ENCODE results near the gene CDK16.

DNA sequence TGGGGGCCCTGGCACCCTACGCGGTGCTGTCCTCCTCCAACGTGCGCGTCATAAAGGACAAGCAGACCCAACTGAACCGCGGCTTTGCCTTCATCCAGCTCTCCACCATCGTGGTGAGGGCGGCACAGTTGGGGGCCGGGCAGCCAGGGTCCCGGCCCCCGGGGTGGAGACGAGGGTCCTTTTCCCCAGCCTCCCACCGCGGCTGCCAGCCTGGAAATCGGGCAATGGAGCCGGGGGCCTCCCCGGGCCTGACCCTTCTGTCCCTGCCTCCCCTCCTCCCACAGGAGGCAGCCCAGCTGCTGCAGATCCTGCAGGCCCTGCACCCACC lies 38.6 kb upstream of the CDK16 start:
- no peak for TF ChIP-seq POLR2AphosphoS5 (IDR thresholded peaks at IDR 0.05)
- TF ChIP-seq, protein P1, sequence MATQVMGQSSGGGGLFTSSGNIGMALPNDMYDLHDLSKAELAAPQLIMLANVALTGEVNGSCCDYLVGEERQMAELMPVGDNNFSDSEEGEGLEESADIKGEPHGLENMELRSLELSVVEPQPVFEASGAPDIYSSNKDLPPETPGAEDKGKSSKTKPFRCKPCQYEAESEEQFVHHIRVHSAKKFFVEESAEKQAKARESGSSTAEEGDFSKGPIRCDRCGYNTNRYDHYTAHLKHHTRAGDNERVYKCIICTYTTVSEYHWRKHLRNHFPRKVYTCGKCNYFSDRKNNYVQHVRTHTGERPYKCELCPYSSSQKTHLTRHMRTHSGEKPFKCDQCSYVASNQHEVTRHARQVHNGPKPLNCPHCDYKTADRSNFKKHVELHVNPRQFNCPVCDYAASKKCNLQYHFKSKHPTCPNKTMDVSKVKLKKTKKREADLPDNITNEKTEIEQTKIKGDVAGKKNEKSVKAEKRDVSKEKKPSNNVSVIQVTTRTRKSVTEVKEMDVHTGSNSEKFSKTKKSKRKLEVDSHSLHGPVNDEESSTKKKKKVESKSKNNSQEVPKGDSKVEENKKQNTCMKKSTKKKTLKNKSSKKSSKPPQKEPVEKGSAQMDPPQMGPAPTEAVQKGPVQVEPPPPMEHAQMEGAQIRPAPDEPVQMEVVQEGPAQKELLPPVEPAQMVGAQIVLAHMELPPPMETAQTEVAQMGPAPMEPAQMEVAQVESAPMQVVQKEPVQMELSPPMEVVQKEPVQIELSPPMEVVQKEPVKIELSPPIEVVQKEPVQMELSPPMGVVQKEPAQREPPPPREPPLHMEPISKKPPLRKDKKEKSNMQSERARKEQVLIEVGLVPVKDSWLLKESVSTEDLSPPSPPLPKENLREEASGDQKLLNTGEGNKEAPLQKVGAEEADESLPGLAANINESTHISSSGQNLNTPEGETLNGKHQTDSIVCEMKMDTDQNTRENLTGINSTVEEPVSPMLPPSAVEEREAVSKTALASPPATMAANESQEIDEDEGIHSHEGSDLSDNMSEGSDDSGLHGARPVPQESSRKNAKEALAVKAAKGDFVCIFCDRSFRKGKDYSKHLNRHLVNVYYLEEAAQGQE (IDR thresholded peaks at IDR 0.05; ENCODE audit: borderline replicate concordance): no peak
- TF ChIP-seq, protein P2, sequence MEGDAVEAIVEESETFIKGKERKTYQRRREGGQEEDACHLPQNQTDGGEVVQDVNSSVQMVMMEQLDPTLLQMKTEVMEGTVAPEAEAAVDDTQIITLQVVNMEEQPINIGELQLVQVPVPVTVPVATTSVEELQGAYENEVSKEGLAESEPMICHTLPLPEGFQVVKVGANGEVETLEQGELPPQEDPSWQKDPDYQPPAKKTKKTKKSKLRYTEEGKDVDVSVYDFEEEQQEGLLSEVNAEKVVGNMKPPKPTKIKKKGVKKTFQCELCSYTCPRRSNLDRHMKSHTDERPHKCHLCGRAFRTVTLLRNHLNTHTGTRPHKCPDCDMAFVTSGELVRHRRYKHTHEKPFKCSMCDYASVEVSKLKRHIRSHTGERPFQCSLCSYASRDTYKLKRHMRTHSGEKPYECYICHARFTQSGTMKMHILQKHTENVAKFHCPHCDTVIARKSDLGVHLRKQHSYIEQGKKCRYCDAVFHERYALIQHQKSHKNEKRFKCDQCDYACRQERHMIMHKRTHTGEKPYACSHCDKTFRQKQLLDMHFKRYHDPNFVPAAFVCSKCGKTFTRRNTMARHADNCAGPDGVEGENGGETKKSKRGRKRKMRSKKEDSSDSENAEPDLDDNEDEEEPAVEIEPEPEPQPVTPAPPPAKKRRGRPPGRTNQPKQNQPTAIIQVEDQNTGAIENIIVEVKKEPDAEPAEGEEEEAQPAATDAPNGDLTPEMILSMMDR (IDR thresholded peaks at IDR 0.05; ENCODE audit: poor library complexity, severe bottlenecking): no peak

Data from neural cell (in vitro differentiated cells).